ENCODE data around the gene ATF4.
A peak's percentile ranks its signal among the peaks of the same experiment; 100 is the strongest.

Gene ATF4

DNA sequence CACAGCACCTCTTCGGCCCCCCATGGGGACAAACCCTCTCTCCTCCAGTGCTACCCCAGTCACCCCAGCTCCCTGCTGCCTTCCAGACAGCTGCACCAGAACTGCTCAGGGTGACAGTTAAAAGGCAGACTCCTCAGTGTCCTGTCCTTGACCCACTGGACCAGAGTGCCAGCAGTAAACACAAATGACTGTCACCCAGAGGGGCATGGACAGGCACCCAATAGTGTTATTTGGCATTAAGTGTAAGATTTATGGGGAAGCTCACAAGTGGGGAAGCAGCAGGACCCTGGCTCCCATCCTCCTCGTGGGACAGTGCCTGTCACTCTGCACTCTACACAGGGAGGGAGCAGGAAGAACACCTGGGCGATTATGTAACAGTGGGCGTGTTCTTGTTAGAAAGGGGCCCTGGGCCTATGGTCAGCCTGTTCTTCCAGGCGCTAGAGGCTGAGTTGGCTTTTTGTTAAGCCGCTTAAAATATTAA lies 7.2 kb downstream of the ATF4 start:
- no peak overlapping the region for H3K4me3 ChIP-seq (ENCODE audit: low read depth, low read length)
- in situ Hi-C loops (cut with HindIII; ENCODE audit: low pct_ligation_motif_present, low sequenced_read_pairs): no loop called here
- H3K27me3 ChIP-seq (replicated peaks): no peaks in the 10 kb centered on the region
- TF ChIP-seq, protein P1, sequence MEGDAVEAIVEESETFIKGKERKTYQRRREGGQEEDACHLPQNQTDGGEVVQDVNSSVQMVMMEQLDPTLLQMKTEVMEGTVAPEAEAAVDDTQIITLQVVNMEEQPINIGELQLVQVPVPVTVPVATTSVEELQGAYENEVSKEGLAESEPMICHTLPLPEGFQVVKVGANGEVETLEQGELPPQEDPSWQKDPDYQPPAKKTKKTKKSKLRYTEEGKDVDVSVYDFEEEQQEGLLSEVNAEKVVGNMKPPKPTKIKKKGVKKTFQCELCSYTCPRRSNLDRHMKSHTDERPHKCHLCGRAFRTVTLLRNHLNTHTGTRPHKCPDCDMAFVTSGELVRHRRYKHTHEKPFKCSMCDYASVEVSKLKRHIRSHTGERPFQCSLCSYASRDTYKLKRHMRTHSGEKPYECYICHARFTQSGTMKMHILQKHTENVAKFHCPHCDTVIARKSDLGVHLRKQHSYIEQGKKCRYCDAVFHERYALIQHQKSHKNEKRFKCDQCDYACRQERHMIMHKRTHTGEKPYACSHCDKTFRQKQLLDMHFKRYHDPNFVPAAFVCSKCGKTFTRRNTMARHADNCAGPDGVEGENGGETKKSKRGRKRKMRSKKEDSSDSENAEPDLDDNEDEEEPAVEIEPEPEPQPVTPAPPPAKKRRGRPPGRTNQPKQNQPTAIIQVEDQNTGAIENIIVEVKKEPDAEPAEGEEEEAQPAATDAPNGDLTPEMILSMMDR (IDR thresholded peaks at IDR 0.05; ENCODE audit: low read depth, low read length, missing control alignments): no peak
- peaks cover 34% of the 10 kb centered on the region for H3K36me3 ChIP-seq (replicated peaks)
- DNase-seq: no peak
- H3K27ac ChIP-seq: no peak overlapping the region

DNA sequence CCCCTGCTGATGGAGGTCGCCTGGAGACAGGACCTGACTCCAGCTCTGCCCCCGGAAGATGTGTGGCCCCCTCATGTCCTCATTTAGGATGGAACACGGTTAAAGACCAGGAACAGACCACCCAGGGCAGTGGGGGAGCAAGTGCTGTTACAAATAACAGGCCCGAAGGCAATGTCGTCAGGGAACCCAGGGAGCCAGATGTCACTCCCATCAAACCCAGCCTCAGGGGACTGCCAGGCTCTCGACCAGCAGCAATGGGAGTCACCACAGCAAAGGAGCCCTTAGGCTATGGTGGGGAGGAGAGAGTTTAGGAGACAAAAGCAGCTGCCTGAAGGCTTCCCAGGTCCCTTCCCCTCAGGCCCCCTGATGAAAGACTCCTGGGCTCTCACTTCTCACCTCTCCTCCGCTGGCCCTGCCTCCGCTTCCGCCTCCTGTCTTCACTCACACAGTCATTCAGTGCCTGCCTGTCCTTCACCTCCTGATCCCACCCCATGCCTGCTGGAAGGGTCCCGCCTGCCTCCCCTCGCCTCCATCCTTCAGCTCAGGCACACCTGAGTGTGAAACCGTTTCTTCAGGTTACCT lies 7.8 kb downstream of the ATF4 start:
- Histone ChIP-seq H3K36me3 (replicated peaks) (peaks cover 28% of the 10 kb centered on the region), H3K27ac (no peak overlapping the region), H3K27me3 (replicated peaks) (no peaks in the 10 kb centered on the region), H3K4me3 (ENCODE audit: low read depth, low read length) (no peak overlapping the region)
- in situ Hi-C loops (cut with HindIII; ENCODE audit: low pct_ligation_motif_present, low sequenced_read_pairs): no loop called here
- DNase-seq: no peak
- TF ChIP-seq, protein P1 (IDR thresholded peaks at IDR 0.05; ENCODE audit: low read depth, low read length, missing control alignments): no peak

DNA sequence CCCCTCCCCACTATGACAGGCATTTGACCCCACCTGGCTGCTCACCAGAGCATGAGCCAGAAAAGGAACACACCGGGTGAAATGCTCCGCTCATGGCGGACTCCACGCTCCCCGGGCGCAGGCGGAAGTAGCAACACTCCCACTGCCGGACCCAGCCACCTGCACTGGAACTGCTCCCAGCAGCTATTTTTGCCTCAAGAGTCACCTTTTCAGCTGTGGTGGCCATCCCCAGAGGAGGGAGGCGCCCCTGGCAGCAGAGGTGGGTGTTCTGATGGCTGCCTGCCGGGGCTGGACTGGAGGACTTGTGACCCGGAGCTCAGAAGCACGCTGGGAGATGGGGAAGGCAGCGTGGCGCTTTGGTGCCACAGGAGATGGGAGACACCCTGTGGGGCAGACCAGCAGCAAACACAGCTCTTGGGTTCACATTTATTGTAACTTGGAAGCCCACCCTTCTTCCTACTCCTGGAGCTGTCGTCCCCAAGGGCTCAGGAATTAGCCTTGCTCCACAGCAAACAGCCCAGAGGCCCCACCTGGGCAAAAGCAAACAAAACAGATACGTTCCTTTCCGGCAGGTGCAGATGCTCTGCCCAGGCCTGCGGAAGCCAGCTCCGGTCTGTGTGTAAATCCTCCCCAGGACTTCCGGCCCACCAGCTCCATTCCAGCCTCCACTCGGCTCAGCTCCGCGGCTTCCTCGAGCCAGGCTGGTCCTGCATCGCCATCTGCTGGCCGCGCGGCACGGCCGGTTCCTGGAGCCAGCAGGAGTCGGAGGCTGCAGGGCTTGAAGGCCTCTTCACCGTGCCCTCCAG lies 8.5 kb downstream of the ATF4 start:
- Histone ChIP-seq H3K36me3 (replicated peaks) (peaks cover 24% of the 10 kb centered on the region), H3K27me3 (replicated peaks) (no peaks in the 10 kb centered on the region), H3K27ac (no peak overlapping the region), H3K4me3 (ENCODE audit: low read depth, low read length) (no peak overlapping the region)
- in situ Hi-C loops (cut with HindIII; ENCODE audit: low pct_ligation_motif_present, low sequenced_read_pairs): no loop called here
- TF ChIP-seq, protein P1 (IDR thresholded peaks at IDR 0.05; ENCODE audit: low read depth, low read length, missing control alignments): peak; percentile 100
- DNase-seq: peak; percentile 78

DNA sequence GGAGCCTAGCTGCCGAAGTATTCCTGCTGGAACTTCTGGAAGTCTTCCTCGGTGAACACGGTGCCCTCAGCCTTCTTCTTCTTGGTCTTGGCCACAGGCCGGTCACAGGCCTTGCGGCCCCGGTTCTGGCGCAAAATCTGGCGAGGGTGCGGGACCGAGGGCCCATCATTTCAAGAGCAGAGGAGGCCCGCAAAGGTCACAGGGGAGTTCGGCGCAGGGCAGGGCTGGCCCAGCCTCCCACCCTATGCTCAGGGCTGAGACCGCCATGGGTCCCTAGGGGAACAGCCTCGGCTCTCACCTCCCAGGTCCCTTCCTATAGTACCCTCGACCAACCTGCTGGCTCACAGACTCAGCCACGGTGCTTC lies 9.1 kb downstream of the ATF4 start:
- H3K36me3 ChIP-seq (replicated peaks): peaks cover 18% of the 10 kb centered on the region
- H3K27ac ChIP-seq: no peak overlapping the region
- DNase-seq: no peak
- H3K4me3 ChIP-seq (ENCODE audit: low read depth, low read length): no peak overlapping the region
- in situ Hi-C loops (cut with HindIII; ENCODE audit: low pct_ligation_motif_present, low sequenced_read_pairs): no loop called here
- H3K27me3 ChIP-seq (replicated peaks): no peaks in the 10 kb centered on the region
- TF ChIP-seq, protein P1 (IDR thresholded peaks at IDR 0.05; ENCODE audit: low read depth, low read length, missing control alignments): no peak

DNA sequence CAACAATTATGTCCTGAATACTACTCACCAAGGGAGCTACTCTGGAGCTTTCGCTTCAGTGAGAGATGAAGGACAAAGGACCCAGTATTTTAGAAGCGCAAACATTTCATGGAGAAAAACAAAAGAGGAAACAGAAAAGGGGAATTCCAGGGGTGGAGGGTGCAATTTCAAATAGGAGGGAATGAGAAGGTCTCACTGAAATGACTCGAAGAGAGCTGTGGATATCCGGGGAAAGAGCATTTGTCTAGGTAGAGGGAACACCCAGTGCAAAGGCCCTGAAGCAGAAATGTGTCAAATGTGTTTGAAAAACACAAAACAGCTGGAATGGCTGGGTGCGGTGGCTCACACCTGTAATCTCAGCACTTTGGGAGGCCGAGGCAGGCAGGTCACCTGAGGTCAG lies 9.8 kb downstream of the ATF4 start:
- TF ChIP-seq, protein P1 (IDR thresholded peaks at IDR 0.05; ENCODE audit: low read depth, low read length, missing control alignments): no peak
- H3K27ac ChIP-seq: no peak overlapping the region
- DNase-seq: no peak
- in situ Hi-C loops (cut with HindIII; ENCODE audit: low pct_ligation_motif_present, low sequenced_read_pairs): no loop called here
- H3K27me3 ChIP-seq (replicated peaks): no peaks in the 10 kb centered on the region
- peaks cover 16% of the 10 kb centered on the region for H3K36me3 ChIP-seq (replicated peaks)
- H3K4me3 ChIP-seq (ENCODE audit: low read depth, low read length): no peak overlapping the region

Measured in brain microvascular endothelial cell (primary cell).